ENCODE data around the gene SLC16A12. TPM values are rescaled to one million over a fixed set of nuclear protein-coding genes. Genes with fewer than 3 reads are reported as not detected.
"Not testable (repeated sequence)": the region's sequence is repeated elsewhere in the genome, so short reads cannot be mapped to it uniquely, and the experiment has no call there.

The SLC16A12 gene
- total RNA-seq, 1 donor from 2014 or later, result 0.58 TPM

- DNase-seq (ENCODE audit: extremely low read depth, low read depth, low spot score), result no peak
These were observed 106.5 kb downstream of the SLC16A12 start for GRCh38 chr10:89428877-89429276.

- no peak for DNase-seq (ENCODE audit: extremely low read depth, low read depth, low spot score)
These were observed 107.8 kb downstream of the SLC16A12 start for GRCh38 chr10:89427629-89428028.

- DNase-seq (ENCODE audit: extremely low read depth, low read depth, low spot score), result no peak
These were observed 109.0 kb downstream of the SLC16A12 start for GRCh38 chr10:89426230-89426868.

- no peak for DNase-seq (ENCODE audit: extremely low read depth, low read depth, low spot score)
These were observed 110.4 kb downstream of the SLC16A12 start for GRCh38 chr10:89425000-89425399.

- no peak for DNase-seq (ENCODE audit: extremely low read depth, low read depth, low spot score)
These were observed 114.3 kb downstream of the SLC16A12 start for GRCh38 chr10:89421018-89421476.

- no peak for DNase-seq (ENCODE audit: extremely low read depth, low read depth, low spot score)
These were observed 115.8 kb downstream of the SLC16A12 start for GRCh38 chr10:89419548-89419947.

- no peak for DNase-seq (ENCODE audit: extremely low read depth, low read depth, low spot score)
These were observed 118.9 kb downstream of the SLC16A12 start for GRCh38 chr10:89416465-89416864.

- no peak for DNase-seq (ENCODE audit: extremely low read depth, low read depth, low spot score)
These were observed 120.2 kb downstream of the SLC16A12 start for GRCh38 chr10:89414879-89415821.

GRCh38 chr10:89414146-89414878, 121.1 kb downstream of the SLC16A12 start, which contains the start of gene IFIT5:
Gene IFIT5, plus strand, starts transcription at chr10:89414568. Its CDS starts 231 bp downstream, at chr10:89414799.
- no peak for DNase-seq (ENCODE audit: extremely low read depth, low read depth, low spot score)

- DNase-seq (ENCODE audit: extremely low read depth, low read depth, low spot score), result no peak
These were observed 121.9 kb downstream of the SLC16A12 start for GRCh38 chr10:89413398-89413912.

GRCh38 chr10:89412276-89412675, 123.1 kb downstream of the SLC16A12 start:
- DNase-seq (ENCODE audit: extremely low read depth, low read depth, low spot score), result not testable (repeated sequence)

GRCh38 chr10:89411135-89411534, 124.3 kb downstream of the SLC16A12 start:
- not testable (repeated sequence) for DNase-seq (ENCODE audit: extremely low read depth, low read depth, low spot score)

- DNase-seq (ENCODE audit: extremely low read depth, low read depth, low spot score), result not testable (repeated sequence)
These were observed 124.8 kb downstream of the SLC16A12 start for GRCh38 chr10:89410551-89410950.

GRCh38 chr10:89409282-89409681, 126.1 kb downstream of the SLC16A12 start:
- DNase-seq (ENCODE audit: extremely low read depth, low read depth, low spot score), result not testable (repeated sequence)

GRCh38 chr10:89407792-89408191, 127.6 kb downstream of the SLC16A12 start:
- not testable (repeated sequence) for DNase-seq (ENCODE audit: extremely low read depth, low read depth, low spot score)

GRCh38 chr10:89406178-89406577, 129.2 kb downstream of the SLC16A12 start:
- not testable (repeated sequence) for DNase-seq (ENCODE audit: extremely low read depth, low read depth, low spot score)

GRCh38 chr10:89404104-89405047, 131.0 kb downstream of the SLC16A12 start:
- DNase-seq (ENCODE audit: extremely low read depth, low read depth, low spot score), result no peak

- DNase-seq (ENCODE audit: extremely low read depth, low read depth, low spot score), result no peak
These were observed 132.4 kb downstream of the SLC16A12 start for GRCh38 chr10:89403043-89403442.

GRCh38 chr10:89399956-89400355, 135.4 kb downstream of the SLC16A12 start:
- no peak for DNase-seq (ENCODE audit: extremely low read depth, low read depth, low spot score)

Data from glomerular endothelial cell (primary cell).